Measurements from ENCODE around the gene APBB3. TPM values are rescaled to one million over a fixed set of nuclear protein-coding genes. Genes with fewer than 3 reads are reported as not detected.

Gene APBB3
- polyA plus RNA-seq, 1 donor from 2014 or later: 131 TPM

- Histone ChIP-seq H3K4me3 (ENCODE audit: low read length) (no peak overlapping the region), H3K79me2 (replicated peaks; ENCODE audit: insufficient read depth, low read length) (no peaks in the 10 kb centered on the region), H3K27me3 (ENCODE audit: insufficient read depth, low read depth, low read length) (no peaks in the 10 kb centered on the region), H4K20me1 (ENCODE audit: insufficient read depth) (no peaks in the 10 kb centered on the region), H3K27ac (ENCODE audit: low read length) (no peak overlapping the region), H3K36me3 (ENCODE audit: insufficient read depth, low read length) (no peaks in the 10 kb centered on the region), H3K4me2 (ENCODE audit: low read length) (no peak overlapping the region), H3K9ac (ENCODE audit: low read length) (no peak overlapping the region), H3F3A (ENCODE audit: insufficient read depth, low read length, poor library complexity, severe bottlenecking) (no peaks in the 10 kb centered on the region), H2AFZ (ENCODE audit: low read depth, low read length) (no peak overlapping the region), H3K9me3 (ENCODE audit: low read length) (no peaks in the 10 kb centered on the region), H3K9me2 (ENCODE audit: insufficient read depth, low read length) (no peaks in the 10 kb centered on the region)
- no peak for TF ChIP-seq POLR2AphosphoS5 (IDR thresholded peaks at IDR 0.05)
- no peak for TF ChIP-seq EZH2 (IDR thresholded peaks at IDR 0.05; ENCODE audit: borderline replicate concordance, insufficient read depth, low read length, poor library complexity, severe bottlenecking)
- TF ChIP-seq TAF1 (IDR thresholded peaks at IDR 0.05; ENCODE audit: low read depth): no peak
- no peak for TF ChIP-seq RAD21 (conservative IDR thresholded peaks at IDR 0.05)
- no peak for TF ChIP-seq CTCF (IDR thresholded peaks at IDR 0.05; ENCODE audit: poor library complexity, severe bottlenecking)
- TF ChIP-seq REST (IDR thresholded peaks at IDR 0.05; ENCODE audit: borderline replicate concordance): no peak
- TF ChIP-seq EP300 (conservative IDR thresholded peaks at IDR 0.05; ENCODE audit: poor library complexity, severe bottlenecking): no peak
- no peak for TF ChIP-seq SMC3 (conservative IDR thresholded peaks at IDR 0.05; ENCODE audit: poor library complexity)
- no peak for TF ChIP-seq MXI1 (conservative IDR thresholded peaks at IDR 0.05; ENCODE audit: poor library complexity, severe bottlenecking)
Measured at GRCh38 chr5:140607031-140607430, 42.6 kb upstream of the APBB3 start.

- Histone ChIP-seq H3K27ac (ENCODE audit: low read length) (no peak overlapping the region), H4K20me1 (ENCODE audit: insufficient read depth) (no peaks in the 10 kb centered on the region), H2AFZ (ENCODE audit: low read depth, low read length) (no peak overlapping the region), H3K27me3 (ENCODE audit: insufficient read depth, low read depth, low read length) (no peaks in the 10 kb centered on the region), H3K79me2 (replicated peaks; ENCODE audit: insufficient read depth, low read length) (no peaks in the 10 kb centered on the region), H3K9me2 (ENCODE audit: insufficient read depth, low read length) (no peaks in the 10 kb centered on the region), H3F3A (ENCODE audit: insufficient read depth, low read length, poor library complexity, severe bottlenecking) (no peaks in the 10 kb centered on the region), H3K4me3 (ENCODE audit: low read length) (no peak overlapping the region), H3K9ac (ENCODE audit: low read length) (no peak overlapping the region), H3K9me3 (ENCODE audit: low read length) (no peaks in the 10 kb centered on the region), H3K36me3 (ENCODE audit: insufficient read depth, low read length) (no peaks in the 10 kb centered on the region), H3K4me2 (ENCODE audit: low read length) (no peak overlapping the region)
- TF ChIP-seq CTCF (IDR thresholded peaks at IDR 0.05; ENCODE audit: poor library complexity, severe bottlenecking) (no peak), REST (IDR thresholded peaks at IDR 0.05; ENCODE audit: borderline replicate concordance) (no peak), EP300 (conservative IDR thresholded peaks at IDR 0.05; ENCODE audit: poor library complexity, severe bottlenecking) (no peak), MXI1 (conservative IDR thresholded peaks at IDR 0.05; ENCODE audit: poor library complexity, severe bottlenecking) (no peak)
Measured at GRCh38 chr5:140605879-140606278, 41.5 kb upstream of the APBB3 start.

All from neural cell (in vitro differentiated cells).